Esophagus muscularis mucosa (tissue), 4 donors: ENCODE data around the gene APLP2. TPM values are rescaled to one million over a fixed set of nuclear protein-coding genes. Genes with fewer than 3 reads are reported as not detected.

Experiments used
- DNase-seq: peaks from one replicate; pipeline ENCODE4 v3.0.0-alpha.2; 2017; ENCODE audit errors: extremely low spot score
- H3K27ac ChIP-seq, 4 donors: fragments of 200-600 bp; sonication (generic); replicated peaks in 1 of 4; 1 replicate in 3 of 4; 2 replicates in 1 of 4; pipeline ENCODE4 v1.5.1; 2016 to 2019; ENCODE audit warnings: mild to moderate bottlenecking in 1 of 4
- H3K27me3 ChIP-seq, 4 donors: fragments of 200-600 bp; sonication (generic); one replicate each; pipeline versions ENCODE4 v1.5.1 to v1.6.0; 2016 to 2019
- H3K36me3 ChIP-seq, 4 donors: fragments of 200-600 bp; sonication (generic); one replicate each; pipeline ENCODE4 v1.5.1; 2016 to 2019
- H3K4me1 ChIP-seq, 4 donors: fragments of 200-600 bp; sonication (generic); one replicate each; pipeline ENCODE4 v1.5.1; 2016 to 2019
- H3K4me3 ChIP-seq, 4 donors: fragments of 200-600 bp; sonication (generic); 1 replicate in 2 of 4; 2 replicates in 2 of 4; pipeline ENCODE4 v1.5.1; 2016 to 2019; ENCODE audit warnings: mild to moderate bottlenecking in 4 of 4, moderate library complexity in 1 of 4
- H3K9me3 ChIP-seq, 4 donors: fragments of 200-600 bp; sonication (generic); 1 replicate in 3 of 4; 2 replicates in 1 of 4; pipeline ENCODE4 v1.5.1; 2016 to 2019
- CTCF ChIP-seq, 3 experiments: fragments of 200-600 bp in 2 of 3; fragments of 450-650 bp in 1 of 3; sonication (generic) in 2 of 3; IDR thresholded peaks; one replicate each; pipeline ENCODE4 v1.5.1; 2017 to 2019; ENCODE audit warnings: antibody characterized with exemption in 3 of 3, mild to moderate bottlenecking in 2 of 3, moderate library complexity in 1 of 3
- EP300 ChIP-seq: sonication (generic); formaldehyde crosslinking; IDR thresholded peaks from one replicate; pipeline ENCODE4 v1.6.1; 2017; ENCODE audit warnings: antibody characterized with exemption
- POLR2A ChIP-seq: fragments of 450-650 bp; IDR thresholded peaks from one replicate; pipeline ENCODE4 v1.6.1; 2017; ENCODE audit warnings: antibody characterized with exemption, moderate library complexity, mild to moderate bottlenecking, low read depth
- POLR2AphosphoS5 ChIP-seq, 2 donors: sonication (generic); formaldehyde crosslinking; IDR thresholded peaks; one replicate each; pipeline ENCODE4 v1.6.1; 2017; ENCODE audit warnings: antibody characterized with exemption in 2 of 2
- WGBS: methylation state at CpG from one replicate; pipeline ENCODE4 v1.1.5; 2018; 5-methylcytosine and 5-hydroxymethylcytosine counted together
- intact Hi-C: fragments of 100-400 bp; cut with DNase I; formaldehyde crosslinking; loops from one replicate; pipeline ENCODE4 v1.15.1; 2023
- total RNA-seq, 4 donors: library from RNA; depleted of rRNA; stranded (reverse); fragments of >200 nt; gene quantifications; one replicate each; pipeline versions ENCODE4 v1.1.0 to v1.2.1, GENCODE V29; 2016

APLP2 gene
- total RNA-seq, 4 donors from 2014 or later, result 311 to 479 (median 410) TPM

- Histone ChIP-seq H3K4me3 (no peak overlapping the region), H3K36me3 (no peaks in the 10 kb centered on the region), H3K4me1 (peaks cover 15 to 53% (median 43%) of the 10 kb centered on the region in 4 donors), H3K9me3 (no peaks in the 10 kb centered on the region), H3K27me3 (no peaks in the 10 kb centered on the region), H3K27ac (no peak overlapping the region)
- TF ChIP-seq CTCF (IDR thresholded peaks at IDR 0.05) (no peak), EP300 (no peak), POLR2AphosphoS5 (IDR thresholded peaks at IDR 0.05) (no peak), POLR2A (no peak)
- DNase-seq, result no peak
- intact Hi-C loops, result no loop called here
- WGBS, result 72% methylated on average over 1 of the region's 1 CpG
Measured at GRCh38 chr11:130095326-130095725, 25.6 kb downstream of the APLP2 start.

- intact Hi-C loops, result no loop called here
- DNase-seq, result no peak
- TF ChIP-seq POLR2AphosphoS5 (IDR thresholded peaks at IDR 0.05), result no peak
- Histone ChIP-seq H3K36me3 (no peaks in the 10 kb centered on the region), H3K9me3 (no peaks in the 10 kb centered on the region), H3K4me3 (no peak overlapping the region), H3K27me3 (no peaks in the 10 kb centered on the region), H3K4me1 (peaks cover 15 to 57% (median 50%) of the 10 kb centered on the region in 4 donors), H3K27ac (no peak overlapping the region)
- WGBS, result 96% methylated on average over 2 of the region's 2 CpGs
Measured at GRCh38 chr11:130096042-130096441, 26.3 kb downstream of the APLP2 start.

GRCh38 chr11:130096823-130097222 is 27.1 kb downstream of the APLP2 start:
- Histone ChIP-seq H3K27ac (no peak overlapping the region), H3K9me3 (no peaks in the 10 kb centered on the region), H3K27me3 (no peaks in the 10 kb centered on the region), H3K4me3 (no peak overlapping the region), H3K36me3 (no peaks in the 10 kb centered on the region), H3K4me1 (peaks cover 20 to 65% (median 57%) of the 10 kb centered on the region in 4 donors)
- 69% methylated on average over 2 of the region's 2 CpGs for WGBS
- intact Hi-C loops, result no loop called here
- no peak for TF ChIP-seq POLR2AphosphoS5 (IDR thresholded peaks at IDR 0.05)
- TF ChIP-seq CTCF (IDR thresholded peaks at IDR 0.05), result no peak
- no peak for TF ChIP-seq EP300
- no peak for TF ChIP-seq POLR2A
- DNase-seq, result no peak

GRCh38 chr11:130097285-130097684 is 27.6 kb downstream of the APLP2 start:
- no peaks in the 10 kb centered on the region for H3K9me3 ChIP-seq
- DNase-seq, result no peak
- intact Hi-C loops, result no loop called here
- no peak overlapping the region for H3K4me3 ChIP-seq
- H3K36me3 ChIP-seq, result no peaks in the 10 kb centered on the region
- H3K4me1 ChIP-seq, result peaks cover 24 to 69% (median 62%) of the 10 kb centered on the region in 4 donors
- H3K27ac ChIP-seq, result no peak overlapping the region
- no peaks in the 10 kb centered on the region for H3K27me3 ChIP-seq
- WGBS, result 90% methylated on average over 4 of the region's 4 CpGs
- no peak for TF ChIP-seq POLR2A
- no peak for TF ChIP-seq EP300
- TF ChIP-seq CTCF (IDR thresholded peaks at IDR 0.05), result no peak
- TF ChIP-seq POLR2AphosphoS5 (IDR thresholded peaks at IDR 0.05), result no peak

GRCh38 chr11:130099356-130099755 is 29.7 kb downstream of the APLP2 start:
- no peaks in the 10 kb centered on the region for H3K27me3 ChIP-seq
- intact Hi-C loops, result no loop called here
- TF ChIP-seq POLR2A (no peak), POLR2AphosphoS5 (IDR thresholded peaks at IDR 0.05) (no peak), CTCF (IDR thresholded peaks at IDR 0.05) (no peak), EP300 (no peak)

More at GRCh38 chr11:130099356-130099755, 29.7 kb downstream of the APLP2 start:
- H3K4me3 ChIP-seq, result no peak overlapping the region
- H3K4me1 ChIP-seq, result peaks cover 38 to 81% (median 79%) of the 10 kb centered on the region in 4 donors
- 16% methylated on average over 2 of the region's 2 CpGs for WGBS
- H3K27ac ChIP-seq, result no peak overlapping the region
- no peak for DNase-seq
- no peaks in the 10 kb centered on the region for H3K36me3 ChIP-seq
- no peaks in the 10 kb centered on the region for H3K9me3 ChIP-seq
